Omental fat pad (tissue), 4 donors: ENCODE measurements around the gene EPS15. TPM values are rescaled to one million over a fixed set of nuclear protein-coding genes. Genes with fewer than 3 reads are reported as not detected.

Source experiments
- ATAC-seq: fragments of 150-250 bp; one replicate; pipeline ENCODE4 v1.9.1; 2016; ENCODE audit warnings: mild to moderate bottlenecking, moderate library complexity; ENCODE audit not compliant: low FRiP score
- DNase-seq: peaks from one replicate; pipeline ENCODE4 v3.0.0-alpha.2; 2019; ENCODE audit warnings: low spot score
- CTCF ChIP-seq, 3 donors: fragments of 450-650 bp; IDR thresholded peaks; one replicate each; pipeline ENCODE4 v1.5.1; 2016 to 2017; ENCODE audit warnings: antibody characterized with exemption in 3 of 3, mild to moderate bottlenecking in 3 of 3, moderate library complexity in 2 of 3
- total RNA-seq, 4 donors: library from RNA; depleted of rRNA; stranded (reverse); fragments of >200 nt; gene quantifications; one replicate each; pipeline ENCODE4 v1.1.0, GENCODE V29; 2016

The EPS15 gene
- total RNA-seq, 4 donors from 2014 or later: 83.1 to 186 (median 92.9) TPM

- no peak for ATAC-seq
- TF ChIP-seq CTCF (IDR thresholded peaks at IDR 0.05): no peak
- DNase-seq: no peak
Measured at GRCh38 chr1:51321924-51322280, 197.2 kb downstream of the EPS15 start.

GRCh38 chr1:51320967-51321923, 197.8 kb downstream of the EPS15 start:
- ATAC-seq: no peak
- no peak for TF ChIP-seq CTCF (IDR thresholded peaks at IDR 0.05)

GRCh38 chr1:51317798-51318197, 201.3 kb downstream of the EPS15 start:
- DNase-seq (no peak), ATAC-seq (no peak)
- no peak for TF ChIP-seq CTCF (IDR thresholded peaks at IDR 0.05)

More at GRCh38 chr1:51320967-51321923, 197.8 kb downstream of the EPS15 start:
- DNase-seq: no peak

GRCh38 chr1:51316846-51317120, 202.3 kb downstream of the EPS15 start:
- no peak for TF ChIP-seq CTCF (IDR thresholded peaks at IDR 0.05)
- no peak for DNase-seq
- no peak for ATAC-seq

- DNase-seq (no peak), ATAC-seq (no peak)
- no peak for TF ChIP-seq CTCF (IDR thresholded peaks at IDR 0.05)
Measured at GRCh38 chr1:51316113-51316845, 202.8 kb downstream of the EPS15 start.

GRCh38 chr1:51314974-51315373, 204.1 kb downstream of the EPS15 start:
- no peak for ATAC-seq
- DNase-seq: no peak
- no peak for TF ChIP-seq CTCF (IDR thresholded peaks at IDR 0.05)
